Endothelial cell (in vitro differentiated cells): Measurements from ENCODE around the gene PFDN4. TPM values are rescaled to one million over a fixed set of nuclear protein-coding genes. Genes with fewer than 3 reads are reported as not detected.

Experiments
- DNase-seq: peaks from one replicate; pipeline ENCODE4 v3.0.0; 2021; ENCODE audit warnings: low spot score
- H3K27ac Mint-ChIP-seq: one replicate; pipeline ENCODE4 v1.8.0; 2021; ENCODE audit warnings: mixed read lengths, inconsistent platforms; ENCODE audit not compliant: unreplicated experiment
- H3K27me3 Mint-ChIP-seq: one replicate; pipeline ENCODE4 v1.8.0; 2021; ENCODE audit warnings: mild to moderate bottlenecking, moderate library complexity, mixed read lengths, inconsistent platforms; ENCODE audit not compliant: unreplicated experiment
- H3K36me3 Mint-ChIP-seq: one replicate; pipeline ENCODE4 v1.8.0; 2021; ENCODE audit warnings: mild to moderate bottlenecking, low read depth, mixed read lengths, inconsistent platforms; ENCODE audit not compliant: unreplicated experiment
- H3K4me1 Mint-ChIP-seq: one replicate; pipeline ENCODE4 v1.8.0; 2021; ENCODE audit warnings: mild to moderate bottlenecking, mixed read lengths, inconsistent platforms; ENCODE audit not compliant: unreplicated experiment
- H3K4me3 Mint-ChIP-seq: one replicate; pipeline ENCODE4 v1.8.0; 2021; ENCODE audit warnings: mild to moderate bottlenecking, mixed read lengths, inconsistent platforms; ENCODE audit not compliant: unreplicated experiment
- H3K9me3 Mint-ChIP-seq: one replicate; pipeline ENCODE4 v1.8.0; 2021; ENCODE audit warnings: mixed read lengths, inconsistent platforms; ENCODE audit not compliant: unreplicated experiment
- CTCF ChIP-seq: fragments of 200-600 bp; sonication (generic); IDR thresholded peaks from one replicate; pipeline ENCODE4 v1.5.0; 2021; ENCODE audit warnings: antibody characterized with exemption; ENCODE audit not compliant: unreplicated experiment
- total RNA-seq: library from RNA; stranded (reverse); fragmentation: NEBNext Ultra II Directional; extraction: Animal tissue kit (Norgen Biotek cat#: 25700); gene quantifications from one replicate; pipeline ENCODE4 v1.2.1, GENCODE V29; 2021; ENCODE audit not compliant: unreplicated experiment

Gene PFDN4
- total RNA-seq, 1 donor from 2014 or later = 43.7 TPM

- Mint-ChIP-seq H3K9me3 (no peaks in the 10 kb centered on the region), H3K27me3 (no peaks in the 10 kb centered on the region), H3K36me3 (no peaks in the 10 kb centered on the region), H3K27ac (no peak overlapping the region), H3K4me1 (no peaks in the 10 kb centered on the region), H3K4me3 (no peak overlapping the region)
- no peak for DNase-seq
- TF ChIP-seq CTCF = no peak
Measured at GRCh38 chr20:54266844-54267243, 59.0 kb downstream of the PFDN4 start.

- no peaks in the 10 kb centered on the region for H3K4me1 Mint-ChIP-seq
- no peak for TF ChIP-seq CTCF
- no peaks in the 10 kb centered on the region for H3K27me3 Mint-ChIP-seq
- DNase-seq = no peak
- H3K36me3 Mint-ChIP-seq = no peaks in the 10 kb centered on the region
- H3K4me3 Mint-ChIP-seq = no peak overlapping the region
- H3K27ac Mint-ChIP-seq = no peak overlapping the region
- no peaks in the 10 kb centered on the region for H3K9me3 Mint-ChIP-seq
Measured at GRCh38 chr20:54267483-54268003, 59.7 kb downstream of the PFDN4 start.

- TF ChIP-seq CTCF = no peak
- Mint-ChIP-seq H3K4me3 (no peak overlapping the region), H3K27ac (no peak overlapping the region), H3K9me3 (no peaks in the 10 kb centered on the region), H3K27me3 (no peaks in the 10 kb centered on the region), H3K36me3 (no peaks in the 10 kb centered on the region), H3K4me1 (no peaks in the 10 kb centered on the region)
- no peak for DNase-seq
Measured at GRCh38 chr20:54268941-54269340, 61.1 kb downstream of the PFDN4 start.

Other genes starting within 250 kb of the PFDN4 start
- gene BCAS1, start 137.5 kb upstream of the PFDN4 start, total RNA-seq = 0.05 TPM
- gene CYP24A1, start 34.1 kb upstream of the PFDN4 start, total RNA-seq = not detected